GM21390 (cell line): ENCODE measurements around the gene REEP1.
"Not testable (repeated sequence)": the region's sequence is repeated elsewhere in the genome, so short reads cannot be mapped to it uniquely, and the experiment has no call there.

ENCODE experiments used
- ATAC-seq: cut with Tn5 transposase; IDR thresholded peaks from one replicate; pipeline ENCODE4 v1.9.1; 2021; ENCODE audit not compliant: unreplicated experiment

Gene REEP1

GRCh38 chr2:86249176-86249575, 88.2 kb downstream of the REEP1 start:
- no peak for ATAC-seq

- not testable (repeated sequence) for ATAC-seq
Observed at GRCh38 chr2:86245222-86245621, 92.2 kb downstream of the REEP1 start.

- not testable (repeated sequence) for ATAC-seq
Observed at GRCh38 chr2:86244781-86245180, 92.6 kb downstream of the REEP1 start.

DNA sequence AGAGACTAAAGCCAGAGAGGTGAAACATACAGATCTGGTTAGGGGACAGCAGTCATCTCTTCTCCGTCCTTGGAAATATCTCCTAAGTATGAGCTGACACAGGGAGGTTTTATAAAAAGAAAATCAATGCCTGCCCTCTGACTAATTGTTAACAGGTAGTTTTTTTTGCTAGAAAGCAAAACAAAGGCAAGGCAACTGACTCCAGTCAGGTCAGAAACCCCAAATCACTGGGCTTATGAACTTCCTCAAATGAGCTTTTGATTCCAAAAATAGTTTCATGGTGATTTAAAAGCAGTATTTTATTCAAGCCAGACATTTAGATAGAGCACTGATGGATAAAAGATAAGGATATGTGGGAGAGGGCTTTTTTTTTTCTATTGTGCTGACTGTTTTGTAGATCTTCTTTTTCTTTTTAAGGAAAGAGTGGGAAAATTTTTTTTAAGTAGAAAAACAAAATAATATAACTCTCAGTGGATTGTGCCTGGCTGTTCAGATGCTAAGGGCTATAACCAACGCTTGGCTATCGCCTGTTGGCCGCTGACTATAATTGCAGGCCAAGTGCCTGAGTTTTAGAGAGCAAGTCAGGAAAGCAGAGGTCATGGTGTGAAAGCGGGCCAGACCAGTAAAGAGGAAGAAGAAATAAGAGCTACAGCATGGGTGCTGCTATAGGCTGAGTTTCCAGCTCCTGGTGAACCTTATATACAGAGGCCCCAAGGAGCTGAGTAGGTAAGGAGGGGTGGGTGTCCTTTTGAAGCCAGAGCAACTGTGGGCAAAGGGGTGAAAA, 93.3 kb downstream of the REEP1 start:
- no peak for ATAC-seq

GRCh38 chr2:86243272-86243671, 94.2 kb downstream of the REEP1 start:
- ATAC-seq = no peak

DNA sequence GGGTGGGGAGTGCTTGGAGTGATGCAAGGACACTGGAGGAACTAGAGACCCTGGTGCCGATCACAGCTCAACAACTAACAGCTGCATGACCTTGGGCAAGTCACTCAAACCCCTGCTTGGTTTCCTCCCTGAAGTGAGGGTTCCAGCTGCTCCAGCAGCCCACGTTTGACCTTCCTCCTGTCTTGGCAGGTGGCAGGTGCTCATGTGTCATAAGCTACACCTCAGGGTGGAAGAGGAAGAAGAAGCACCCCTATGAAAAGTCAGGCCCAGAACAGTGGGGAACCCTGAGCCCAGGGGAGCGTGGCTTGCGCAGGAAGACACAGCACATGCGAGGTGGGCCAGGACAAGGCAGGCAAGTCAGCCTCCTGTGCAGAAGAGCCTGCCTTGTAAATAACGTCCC, 95.8 kb downstream of the REEP1 start:
- ATAC-seq = no peak

GRCh38 chr2:86240251-86240650, 97.2 kb downstream of the REEP1 start:
- ATAC-seq = no peak

GRCh38 chr2:86239745-86240144, 97.7 kb downstream of the REEP1 start:
- ATAC-seq = no peak

DNA sequence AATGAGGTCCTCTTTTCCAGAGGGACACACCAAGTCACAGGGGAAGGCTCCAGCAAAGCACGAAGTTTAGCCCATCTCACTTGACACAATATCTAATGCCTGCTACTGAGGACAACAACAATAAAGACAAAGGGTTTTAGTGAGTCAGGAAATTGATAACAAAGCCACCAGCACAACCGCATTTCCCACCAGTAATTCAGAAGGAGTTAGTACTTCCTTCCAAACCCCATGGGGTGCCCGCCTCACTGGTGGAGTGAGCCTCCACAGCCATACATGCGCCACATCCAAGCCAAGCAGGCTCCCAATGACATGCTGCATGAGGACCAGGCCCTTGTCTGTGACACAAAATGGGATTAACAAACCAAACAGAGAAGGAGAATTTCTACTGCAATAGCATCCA, 98.1 kb downstream of the REEP1 start:
- no peak for ATAC-seq

- peak; percentile 70 for ATAC-seq
Observed at GRCh38 chr2:86238354-86238753, 99.1 kb downstream of the REEP1 start.

- ATAC-seq = peak; percentile 69
Observed at GRCh38 chr2:86237172-86237571, 100.3 kb downstream of the REEP1 start.

DNA sequence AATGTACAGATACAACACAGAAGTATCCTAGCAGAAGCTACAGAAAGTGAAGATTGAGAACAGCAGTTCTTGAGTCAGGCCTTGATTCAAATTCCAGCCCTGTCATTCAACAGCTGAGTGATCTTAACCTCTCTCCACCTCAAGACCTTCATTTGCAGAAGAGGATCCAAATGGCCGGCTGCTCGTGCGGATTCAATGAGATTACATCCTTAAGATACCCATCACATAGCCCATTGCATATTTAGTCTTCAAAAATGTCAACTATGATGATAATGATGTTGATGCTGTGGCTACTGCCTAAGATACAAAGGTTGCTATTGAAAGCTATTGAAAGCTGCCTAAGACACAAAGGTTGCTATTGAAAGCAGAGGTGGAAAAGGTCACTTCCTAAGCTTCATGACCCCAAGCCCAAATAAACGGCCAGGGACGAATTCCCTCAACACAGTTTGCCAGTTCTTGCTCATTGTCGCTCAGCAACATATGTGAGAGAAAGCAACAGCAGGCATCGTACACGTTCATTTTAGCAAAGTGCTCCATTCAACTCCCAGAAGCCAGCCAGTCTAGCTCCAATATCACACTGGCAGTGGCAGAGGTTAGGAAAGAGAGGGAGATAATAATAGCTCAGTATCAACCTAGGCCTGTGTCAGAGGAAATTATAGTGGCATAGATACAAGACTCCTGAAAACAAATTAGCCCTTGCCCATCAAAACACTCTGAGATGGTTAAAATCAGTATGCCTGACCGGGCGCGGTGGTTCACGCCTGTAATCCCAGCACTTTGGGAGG, 102.0 kb downstream of the REEP1 start:
- ATAC-seq = no peak

- no peak for ATAC-seq
Observed at GRCh38 chr2:86234563-86235131, 102.8 kb downstream of the REEP1 start.

- no peak for ATAC-seq
Observed at GRCh38 chr2:86233436-86233835, 104.0 kb downstream of the REEP1 start.

DNA sequence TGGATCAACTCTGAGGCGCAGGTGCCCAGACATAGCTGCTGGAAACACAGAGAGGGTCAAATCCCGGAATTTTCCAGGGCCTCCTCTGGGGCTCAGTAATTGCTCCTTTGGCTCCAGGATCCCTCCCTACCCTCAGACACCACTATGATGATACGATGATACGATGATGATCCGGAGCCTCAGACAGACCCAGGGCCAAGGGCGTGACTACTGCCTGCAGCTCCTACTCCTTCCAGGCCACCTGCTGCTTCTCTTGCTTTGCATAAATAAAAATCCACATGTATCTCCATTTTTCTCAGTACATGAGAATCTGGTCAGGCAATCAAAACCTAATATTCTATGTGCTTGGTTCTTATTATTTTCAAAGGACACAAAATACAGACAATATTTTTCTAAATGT, 104.5 kb downstream of the REEP1 start:
- no peak for ATAC-seq

- ATAC-seq = no peak
Observed at GRCh38 chr2:86232373-86232784, 105.0 kb downstream of the REEP1 start.

GRCh38 chr2:86231680-86232372, 105.6 kb downstream of the REEP1 start:
- ATAC-seq = no peak

- no peak for ATAC-seq
Observed at GRCh38 chr2:86230961-86231360, 106.5 kb downstream of the REEP1 start.

DNA sequence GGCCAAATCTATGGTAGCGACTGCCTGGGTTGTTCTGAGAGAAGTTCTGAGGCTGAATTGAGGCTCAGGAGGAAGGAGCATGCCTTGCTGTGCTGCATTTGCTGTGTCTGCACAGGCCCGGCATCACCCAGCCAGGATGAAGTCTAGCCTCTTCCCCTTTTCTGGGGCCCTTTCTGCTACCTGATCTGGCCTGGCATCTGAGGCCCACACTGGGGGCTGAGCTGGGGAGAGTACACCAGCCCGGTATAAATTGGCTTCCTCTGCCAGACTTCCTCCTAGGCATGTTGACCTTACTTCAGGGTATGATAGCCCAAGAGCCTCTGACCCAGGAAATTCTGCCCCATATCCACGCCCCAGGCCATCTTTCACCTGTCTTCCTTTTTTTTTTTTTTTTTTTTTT, 108.2 kb downstream of the REEP1 start:
- ATAC-seq = no peak

GRCh38 chr2:86228574-86228973, 108.9 kb downstream of the REEP1 start:
- ATAC-seq = not testable (repeated sequence)

GRCh38 chr2:86227685-86228084, 109.7 kb downstream of the REEP1 start:
- no peak for ATAC-seq
